Loucy (cell line): ENCODE measurements around the gene ZG16.

Experiments
- CTCF ChIP-seq: fragments of 200-600 bp; sonication (generic); conservative IDR thresholded peaks from 2 replicates; pipeline ENCODE4 v1.5.1; 2014; ENCODE audit warnings: mild to moderate bottlenecking, antibody characterized with exemption, low read length
- EZH2phosphoT487 ChIP-seq: fragments of 200-600 bp; IDR thresholded peaks from 2 replicates; pipeline ENCODE4 v1.6.1; 2018; ENCODE audit warnings: antibody characterized with exemption, mild to moderate bottlenecking, moderate library complexity, borderline replicate concordance

GRCh38 chr16:29736764-29737163, 41.3 kb upstream of the ZG16 start:
- TF ChIP-seq CTCF = no peak
- no peak for TF ChIP-seq EZH2phosphoT487
